SH-SY5Y (cell line): ENCODE data around the gene DTYMK.

Experiments used
- GATA2 ChIP-seq: IDR thresholded peaks from 2 replicates; pipeline ENCODE4 v1.6.1; 2011; ENCODE audit warnings: mild to moderate bottlenecking, low read depth, low read length
- GATA3 ChIP-seq: IDR thresholded peaks from 2 replicates; pipeline ENCODE4 v1.6.1; 2011; ENCODE audit warnings: low read depth, mild to moderate bottlenecking, low read length, moderate library complexity

GRCh38 chr2:241702155-241703031, 15.8 kb upstream of the DTYMK start:
- TF ChIP-seq GATA3 (no peak), GATA2 (no peak)
